ENCODE results near the gene COQ8A. TPM values are rescaled to one million over a fixed set of nuclear protein-coding genes. Genes with fewer than 3 reads are reported as not detected.

COQ8A gene
- total and polyA plus RNA-seq, 2 donors from 2014 or later, result 29.4 to 44.1 TPM

GRCh38 chr1:226937940-226938725 is 2.0 kb upstream of the COQ8A start:
- no peak for TF ChIP-seq CTCF (IDR thresholded peaks at IDR 0.05; ENCODE audit: borderline replicate concordance, extremely low read depth, insufficient read depth)
- intact Hi-C loops (cut with DNase I), result no loop called here
- DNase-seq (peak in 1 of 5 donors; percentile 24), FAIRE-seq (no peak)
- peaks cover 0 to 18% (median 14%) of the 10 kb centered on the region in 3 donors for H3K4me1 ChIP-seq (ENCODE audit: control insufficient read depth in 2 of 3, insufficient read depth in 2 of 3, low read depth in 1 of 3, low read length in 3 of 3)
- H3K27me3 ChIP-seq (ENCODE audit: control insufficient read depth, insufficient read depth, low read length), result no peaks in the 10 kb centered on the region
- H3K27ac ChIP-seq (ENCODE audit: low read depth in 2 of 2, low read length in 2 of 2), result no peak overlapping the region
- no peaks in the 10 kb centered on the region for H3K36me3 ChIP-seq (ENCODE audit: control insufficient read depth in 2 of 3, insufficient read depth in 3 of 3, low read length in 3 of 3)
- peaks cover 0 to 6% (median 0%) of the 10 kb centered on the region in 3 donors for H3K9me3 ChIP-seq (ENCODE audit: control insufficient read depth in 2 of 3, insufficient read depth in 1 of 3, low read length in 3 of 3)
- H3K4me3 ChIP-seq (ENCODE audit: low read length in 3 of 3), result peak overlapping the region in 1 of 3 donors; percentile 87
- no peak overlapping the region for H3K9ac ChIP-seq (ENCODE audit: low read length in 3 of 3)

GRCh38 chr1:226938903-226939437 is 1.1 kb upstream of the COQ8A start:
- H3K4me1 ChIP-seq (ENCODE audit: control insufficient read depth in 2 of 3, insufficient read depth in 2 of 3, low read depth in 1 of 3, low read length in 3 of 3), result peaks cover 0 to 26% (median 20%) of the 10 kb centered on the region in 3 donors
- no peaks in the 10 kb centered on the region for H3K27me3 ChIP-seq (ENCODE audit: control insufficient read depth, insufficient read depth, low read length)
- FAIRE-seq (no peak), DNase-seq (peak in 1 of 5 donors; percentile 15)
- peak overlapping the region; percentile 68 to 87 (median 78) for H3K4me3 ChIP-seq (ENCODE audit: low read length in 3 of 3)
- no peaks in the 10 kb centered on the region for H3K36me3 ChIP-seq (ENCODE audit: control insufficient read depth in 2 of 3, insufficient read depth in 3 of 3, low read length in 3 of 3)
- H3K9ac ChIP-seq (ENCODE audit: low read length in 3 of 3), result peak overlapping the region; percentile 46 to 97 (median 78)
- intact Hi-C loops (cut with DNase I), result no loop called here
- H3K27ac ChIP-seq (ENCODE audit: low read depth in 2 of 2, low read length in 2 of 2), result peak overlapping the region; percentile 97 to 98
- TF ChIP-seq CTCF (IDR thresholded peaks at IDR 0.05; ENCODE audit: borderline replicate concordance, extremely low read depth, insufficient read depth), result no peak
- H3K9me3 ChIP-seq (ENCODE audit: control insufficient read depth in 2 of 3, insufficient read depth in 1 of 3, low read length in 3 of 3), result peaks cover 0 to 6% (median 0%) of the 10 kb centered on the region in 3 donors

- Histone ChIP-seq H3K9ac (ENCODE audit: low read length in 3 of 3) (peak overlapping the region; percentile 46 to 97 (median 78)), H3K27ac (ENCODE audit: low read depth in 2 of 2, low read length in 2 of 2) (peak overlapping the region; percentile 97 to 98), H3K36me3 (ENCODE audit: control insufficient read depth in 2 of 3, insufficient read depth in 3 of 3, low read length in 3 of 3) (no peaks in the 10 kb centered on the region), H3K9me3 (ENCODE audit: control insufficient read depth in 2 of 3, insufficient read depth in 1 of 3, low read length in 3 of 3) (peaks cover 0 to 6% (median 0%) of the 10 kb centered on the region in 3 donors), H3K27me3 (ENCODE audit: control insufficient read depth, insufficient read depth, low read length) (no peaks in the 10 kb centered on the region), H3K4me1 (ENCODE audit: control insufficient read depth in 2 of 3, insufficient read depth in 2 of 3, low read depth in 1 of 3, low read length in 3 of 3) (peaks cover 0 to 31% (median 20%) of the 10 kb centered on the region in 3 donors), H3K4me3 (ENCODE audit: low read length in 3 of 3) (peak overlapping the region; percentile 68 to 87 (median 78))
- DNase-seq, result peak in 1 of 5 donors; percentile 92
- no peak for FAIRE-seq
- intact Hi-C loops (cut with DNase I), result no loop called here
- TF ChIP-seq CTCF (IDR thresholded peaks at IDR 0.05; ENCODE audit: borderline replicate concordance, extremely low read depth, insufficient read depth), result no peak
Measured at GRCh38 chr1:226939438-226940028, 561 bp upstream of the COQ8A start.
